Endothelial cell of umbilical vein (primary cell): ENCODE data around the gene CLINT1. TPM values are rescaled to one million over a fixed set of nuclear protein-coding genes. Genes with fewer than 3 reads are reported as not detected.

Experiments
- BruUV-seq: library from RNA; stranded (reverse); fragments of 400-500 nt; replicated peaks from 2 replicates; lab custom pipeline; 2021; lab: Mats Ljungman, UMichigan
- CTCF ChIA-PET: fragments of 300-600, 350-600 bp; sonication (Branson Sonifier 250); formaldehyde crosslinking; loops from one replicate; lab custom pipeline; 2021; ENCODE audit warnings: antibody characterized with exemption, inconsistent platforms; lab: Charles Lee
- POLR2A ChIA-PET: fragments of 300-600, 350-600 bp; sonication (Branson Sonifier 250); formaldehyde crosslinking; loops from one replicate; lab custom pipeline; 2021; ENCODE audit warnings: antibody characterized with exemption, inconsistent platforms; lab: Charles Lee
- DNase-seq: peaks from one replicate; pipeline ENCODE4 v3.0.0-alpha.2; 2011; ENCODE audit warnings: low read depth, low spot score
- FAIRE-seq: peaks from 2 replicates; lab custom pipeline; 2011; peaks lifted over from hg19 to GRCh38; lab: Jason Lieb, UNC
- H2AFZ ChIP-seq: 2 replicates; pipeline ENCODE4 v1.6.0; 2012; ENCODE audit warnings: low read depth, low read length, control low read depth, inconsistent platforms
- H3K27ac ChIP-seq: 2 replicates; pipeline ENCODE4 v1.5.1; 2011; ENCODE audit warnings: low read depth, mild to moderate bottlenecking, control low read depth, low read length, moderate library complexity; ENCODE audit not compliant: insufficient read depth
- H3K27me3 ChIP-seq, 2 experiments: 2 replicates each; pipeline versions ENCODE4 v1.6.0 to v1.6.1; 2011; ENCODE audit warnings: low read length in 2 of 2, mixed read lengths in 1 of 2; ENCODE audit not compliant: control insufficient read depth in 2 of 2, insufficient read depth in 2 of 2
- H3K36me3 ChIP-seq, 2 experiments: 2 replicates in 1 of 2; 3 replicates in 1 of 2; pipeline ENCODE4 v1.5.1; 2011; ENCODE audit warnings: low read length in 2 of 2, mild to moderate bottlenecking in 1 of 2, moderate library complexity in 1 of 2; ENCODE audit not compliant: control insufficient read depth in 2 of 2, insufficient read depth in 2 of 2; ENCODE audit errors: extremely low read depth in 1 of 2
- H3K4me1 ChIP-seq: 3 replicates; pipeline ENCODE4 v1.5.1; 2011; ENCODE audit warnings: mild to moderate bottlenecking, low read length; ENCODE audit not compliant: control insufficient read depth, insufficient read depth; ENCODE audit errors: extremely low read depth
- H3K4me2 ChIP-seq: 2 replicates; pipeline ENCODE4 v1.6.1; 2011; ENCODE audit warnings: low read length, control low read depth, mixed read lengths; ENCODE audit not compliant: insufficient read depth
- H3K4me3 ChIP-seq, 3 experiments: fragments of 200-600 bp in 1 of 3; sonication (generic), shearing (Covaris generic) in 1 of 3; replicated peaks in 1 of 3; 2 replicates each; pipeline ENCODE4 v1.5.1; 2011 to 2016; ENCODE audit warnings: control low read depth in 3 of 3, low read length in 3 of 3, mild to moderate bottlenecking in 2 of 3, inconsistent platforms in 1 of 3, low read depth in 1 of 3, moderate library complexity in 1 of 3; ENCODE audit not compliant: insufficient read depth in 1 of 3
- H3K79me2 ChIP-seq: 2 replicates; pipeline ENCODE4 v1.6.0; 2012; ENCODE audit warnings: low read length, inconsistent platforms; ENCODE audit not compliant: control insufficient read depth, insufficient read depth
- H3K9ac ChIP-seq: replicated peaks from 2 replicates; pipeline ENCODE3; 2011; ENCODE audit warnings: low read length, control low read depth; ENCODE audit not compliant: insufficient read depth; ENCODE audit errors: extremely low read depth
- H3K9me1 ChIP-seq: replicated peaks from 3 replicates; pipeline ENCODE4 v1.6.0; 2011; ENCODE audit warnings: mild to moderate bottlenecking, low read length; ENCODE audit not compliant: control insufficient read depth, insufficient read depth; ENCODE audit errors: extremely low read depth
- H3K9me3 ChIP-seq: replicated peaks from 2 replicates; pipeline ENCODE4 v1.5.1; 2012; ENCODE audit warnings: low read length, inconsistent platforms; ENCODE audit not compliant: control insufficient read depth, insufficient read depth
- H4K20me1 ChIP-seq: replicated peaks from 2 replicates; pipeline ENCODE3; 2011; ENCODE audit warnings: mild to moderate bottlenecking, low read length; ENCODE audit not compliant: control insufficient read depth, insufficient read depth; ENCODE audit errors: extremely low read depth
- EZH2 ChIP-seq: IDR thresholded peaks from 2 replicates; pipeline ENCODE4 v1.6.1; 2012; ENCODE audit warnings: borderline replicate concordance, low read depth, mild to moderate bottlenecking, moderate library complexity, low read length, inconsistent platforms; ENCODE audit not compliant: severe bottlenecking
- FOS ChIP-seq: IDR thresholded peaks from 2 replicates; pipeline ENCODE4 v1.6.1; 2011; ENCODE audit warnings: mild to moderate bottlenecking, low read length, moderate library complexity, borderline replicate concordance; ENCODE audit not compliant: insufficient read depth
- GATA2 ChIP-seq: IDR thresholded peaks from 2 replicates; pipeline ENCODE4 v1.7.0; 2011; ENCODE audit warnings: low read depth, mild to moderate bottlenecking, moderate library complexity, mixed read lengths, low read length; ENCODE audit not compliant: insufficient read length, insufficient read depth
- MYC ChIP-seq: IDR thresholded peaks from one replicate; pipeline ENCODE4 v1.6.1; 2011; ENCODE audit warnings: mild to moderate bottlenecking, low read depth, low read length
- POLR2A ChIP-seq: IDR thresholded peaks from 2 replicates; pipeline ENCODE4 v1.6.1; 2012; ENCODE audit warnings: low read depth, mild to moderate bottlenecking, control low read depth, low read length
- POLR2AphosphoS5 ChIP-seq: IDR thresholded peaks from 2 replicates; pipeline ENCODE4 v1.6.1; 2012; ENCODE audit warnings: low read depth, mild to moderate bottlenecking, control low read depth, low read length, moderate library complexity; ENCODE audit not compliant: insufficient read depth
- dilution Hi-C: fragments of 300-500 bp; cut with MboI; formaldehyde crosslinking; loops from one replicate; pipeline ENCODE4 v1.15.0; 2019; ENCODE audit warnings: low sequenced_read_pairs; ENCODE audit not compliant: extremely low pct_ligation_motif_present
- intact Hi-C: fragments of 100-400 bp; cut with micrococcal nuclease; formaldehyde crosslinking; loops from one replicate; pipeline ENCODE4 v1.10.0; 2022
- polyA plus RNA-seq, 4 experiments: library from polyadenylated mRNA; depleted of rRNA in 3 of 4; stranded (reverse) in 3 of 4; unstranded in 1 of 4; fragments of >200 nt; gene quantifications; 2 replicates each; pipeline versions ENCODE4 v1.2.1 to v1.2.3, GENCODE V29; 2011 to 2012; ENCODE audit warnings: missing spikeins in 1 of 4
- total RNA-seq: library from RNA; stranded (reverse); gene quantifications from 2 replicates; pipeline ENCODE4 v1.2.3, GENCODE V29; 2021
- TF ChIP-seq, protein P1 (sequence below): IDR thresholded peaks from 2 replicates; pipeline ENCODE4 v1.6.1; 2011; ENCODE audit not compliant: insufficient read depth, insufficient read length

Gene CLINT1
- total and polyA plus RNA-seq, 2 donors (not counting 3 experiments of a cell fraction or from before 2014, with no cell fraction given), result 76.6 to 158 TPM

DNA sequence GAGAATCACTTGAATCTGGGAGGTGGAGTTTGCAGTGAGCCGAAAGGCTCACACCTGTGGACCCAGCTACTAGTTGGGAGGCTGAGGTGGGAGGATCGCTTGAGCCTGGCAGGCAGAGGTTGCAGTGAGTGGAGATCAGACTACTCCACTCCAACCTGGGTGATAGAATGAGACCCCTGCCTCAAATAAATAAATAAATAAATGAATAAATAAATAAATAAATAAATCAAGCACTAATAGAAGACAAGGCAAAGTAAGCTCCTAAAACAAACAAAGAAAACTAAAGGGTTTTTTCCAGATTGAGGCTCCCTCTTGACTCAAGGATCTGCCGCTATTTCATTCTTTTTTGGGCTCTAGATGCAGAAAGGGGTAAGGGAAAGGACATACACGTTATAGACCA, 34.7 kb upstream of the CLINT1 start:
- FAIRE-seq (no peak), DNase-seq (no peak)
- Histone ChIP-seq H3K4me3 (no peak overlapping the region), H3K9ac (no peak overlapping the region), H3K9me3 (no peaks in the 10 kb centered on the region), H4K20me1 (no peaks in the 10 kb centered on the region), H2AFZ (no peak overlapping the region), H3K36me3 (no peaks in the 10 kb centered on the region), H3K27me3 (no peaks in the 10 kb centered on the region), H3K79me2 (no peaks in the 10 kb centered on the region), H3K4me2 (no peak overlapping the region), H3K4me1 (no peaks in the 10 kb centered on the region), H3K9me1 (no peaks in the 10 kb centered on the region), H3K27ac (no peak overlapping the region)
- POLR2A ChIA-PET, result no interaction called here
- intact Hi-C loops (no loop called here), dilution Hi-C loops (no loop called here)
- CTCF ChIA-PET, result interaction anchor here (1.9 kb wide), 1 partner anchor 38 kb away, joined by 8 read pairs; no protein-coding TSS in a partner anchor
- TF ChIP-seq EZH2 (no peak), POLR2A (no peak), MYC (no peak), FOS (no peak), GATA2 (no peak)
- TF ChIP-seq, protein P1, sequence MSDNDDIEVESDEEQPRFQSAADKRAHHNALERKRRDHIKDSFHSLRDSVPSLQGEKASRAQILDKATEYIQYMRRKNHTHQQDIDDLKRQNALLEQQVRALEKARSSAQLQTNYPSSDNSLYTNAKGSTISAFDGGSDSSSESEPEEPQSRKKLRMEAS, result no peak
- BruUV-seq, result no TSS peak

GRCh38 chr5:157892974-157893373, 34.0 kb upstream of the CLINT1 start:
- dilution Hi-C loops (no loop called here), intact Hi-C loops (no loop called here)
- no peaks in the 10 kb centered on the region for H3K27me3 ChIP-seq
- no peaks in the 10 kb centered on the region for H3K4me1 ChIP-seq
- POLR2A ChIA-PET, result no interaction called here
- no peaks in the 10 kb centered on the region for H3K36me3 ChIP-seq
- no peak overlapping the region for H3K4me2 ChIP-seq
- no peak overlapping the region for H3K4me3 ChIP-seq
- H2AFZ ChIP-seq, result no peak overlapping the region
- DNase-seq (no peak), FAIRE-seq (no peak)
- no peaks in the 10 kb centered on the region for H4K20me1 ChIP-seq
- CTCF ChIA-PET, result interaction anchor here (1.9 kb wide), 1 partner anchor 38 kb away, joined by 8 read pairs; no protein-coding TSS in a partner anchor
- no TSS peak for BruUV-seq
- H3K27ac ChIP-seq, result no peak overlapping the region
- no peaks in the 10 kb centered on the region for H3K9me3 ChIP-seq
- TF ChIP-seq POLR2AphosphoS5 (no peak), MYC (no peak), FOS (no peak), EZH2 (no peak)
- no peaks in the 10 kb centered on the region for H3K79me2 ChIP-seq
- H3K9ac ChIP-seq, result no peak overlapping the region
- no peaks in the 10 kb centered on the region for H3K9me1 ChIP-seq
